ENCODE measurements around the gene BICDL2.

Gene BICDL2

GRCh38 chr16:3065069-3065741 is 28.5 kb upstream of the BICDL2 start, which contains the start of gene IL32:
IL32 (plus strand) TSS chr16:3065640; CDS start chr16:3065812, 172 bp downstream.
- FAIRE-seq (peak; percentile 45), DNase-seq (ENCODE audit: insufficient read length, low spot score) (no peak)
- TF ChIP-seq POLR2AphosphoS5 (IDR thresholded peaks at IDR 0.05; ENCODE audit: low read depth, low read length) (peak; percentile 53; the same call in 1 of the 2 replicates), POLR2A (IDR thresholded peaks at IDR 0.05; ENCODE audit: low read depth, low read length) (no peak)

GRCh38 chr16:3063625-3064386 is 27.1 kb upstream of the BICDL2 start:
- TF ChIP-seq SPI1 (IDR thresholded peaks at IDR 0.05; ENCODE audit: low read depth, low read length) (no peak), POLR2AphosphoS5 (IDR thresholded peaks at IDR 0.05; ENCODE audit: low read depth, low read length) (no peak), POU2F2 (IDR thresholded peaks at IDR 0.05; ENCODE audit: low read depth, low read length) (no peak), PAX5 (IDR thresholded peaks at IDR 0.05; ENCODE audit: insufficient read depth, low read length, severe bottlenecking) (no peak), POLR2A (IDR thresholded peaks at IDR 0.05; ENCODE audit: low read depth, low read length) (no peak), TAF1 (IDR thresholded peaks at IDR 0.05; ENCODE audit: low read depth, low read length) (no peak)
- no peak for FAIRE-seq
- no peak for DNase-seq (ENCODE audit: insufficient read length, low spot score)

GRCh38 chr16:3062553-3062952 is 25.8 kb upstream of the BICDL2 start:
- no peak for DNase-seq (ENCODE audit: insufficient read length, low spot score)
- TF ChIP-seq SPI1 (IDR thresholded peaks at IDR 0.05; ENCODE audit: low read depth, low read length) (no peak), PAX5 (IDR thresholded peaks at IDR 0.05; ENCODE audit: insufficient read depth, low read length, severe bottlenecking) (no peak), POU2F2 (IDR thresholded peaks at IDR 0.05; ENCODE audit: low read depth, low read length) (no peak), TAF1 (IDR thresholded peaks at IDR 0.05; ENCODE audit: low read depth, low read length) (no peak), POLR2AphosphoS5 (IDR thresholded peaks at IDR 0.05; ENCODE audit: low read depth, low read length) (no peak), POLR2A (IDR thresholded peaks at IDR 0.05; ENCODE audit: low read depth, low read length) (no peak)
- FAIRE-seq, result no peak

GRCh38 chr16:3060339-3061127 is 23.8 kb upstream of the BICDL2 start:
- DNase-seq (ENCODE audit: insufficient read length, low spot score) (no peak), FAIRE-seq (no peak)
- TF ChIP-seq POU2F2 (IDR thresholded peaks at IDR 0.05; ENCODE audit: low read depth, low read length) (no peak), POLR2AphosphoS5 (IDR thresholded peaks at IDR 0.05; ENCODE audit: low read depth, low read length) (no peak), SPI1 (IDR thresholded peaks at IDR 0.05; ENCODE audit: low read depth, low read length) (no peak), PAX5 (IDR thresholded peaks at IDR 0.05; ENCODE audit: insufficient read depth, low read length, severe bottlenecking) (no peak), TAF1 (IDR thresholded peaks at IDR 0.05; ENCODE audit: low read depth, low read length) (no peak), POLR2A (IDR thresholded peaks at IDR 0.05; ENCODE audit: low read depth, low read length) (no peak)

GRCh38 chr16:3059723-3060242 is 23.0 kb upstream of the BICDL2 start:
- TF ChIP-seq POLR2A (IDR thresholded peaks at IDR 0.05; ENCODE audit: low read depth, low read length) (no peak), TAF1 (IDR thresholded peaks at IDR 0.05; ENCODE audit: low read depth, low read length) (no peak), POLR2AphosphoS5 (IDR thresholded peaks at IDR 0.05; ENCODE audit: low read depth, low read length) (no peak), POU2F2 (IDR thresholded peaks at IDR 0.05; ENCODE audit: low read depth, low read length) (no peak), SPI1 (IDR thresholded peaks at IDR 0.05; ENCODE audit: low read depth, low read length) (no peak), PAX5 (IDR thresholded peaks at IDR 0.05; ENCODE audit: insufficient read depth, low read length, severe bottlenecking) (no peak)
- DNase-seq (ENCODE audit: insufficient read length, low spot score) (no peak), FAIRE-seq (no peak)

GRCh38 chr16:3059041-3059722 is 22.4 kb upstream of the BICDL2 start:
- TF ChIP-seq TAF1 (IDR thresholded peaks at IDR 0.05; ENCODE audit: low read depth, low read length) (no peak), PAX5 (IDR thresholded peaks at IDR 0.05; ENCODE audit: insufficient read depth, low read length, severe bottlenecking) (peak; percentile 74)
- FAIRE-seq (peak; percentile 96), DNase-seq (ENCODE audit: insufficient read length, low spot score) (peak; percentile 95)

- FAIRE-seq (peak; percentile 74), DNase-seq (ENCODE audit: insufficient read length, low spot score) (no peak)
- no peak for TF ChIP-seq TAF1 (IDR thresholded peaks at IDR 0.05; ENCODE audit: low read depth, low read length)
- TF ChIP-seq POLR2AphosphoS5 (IDR thresholded peaks at IDR 0.05; ENCODE audit: low read depth, low read length), result no peak
- TF ChIP-seq PAX5 (IDR thresholded peaks at IDR 0.05; ENCODE audit: insufficient read depth, low read length, severe bottlenecking), result no peak
- TF ChIP-seq SPI1 (IDR thresholded peaks at IDR 0.05; ENCODE audit: low read depth, low read length), result no peak
- TF ChIP-seq POU2F2 (IDR thresholded peaks at IDR 0.05; ENCODE audit: low read depth, low read length), result no peak
- no peak for TF ChIP-seq POLR2A (IDR thresholded peaks at IDR 0.05; ENCODE audit: low read depth, low read length)
Observed at GRCh38 chr16:3058139-3059030, 21.6 kb upstream of the BICDL2 start.
